SIG-M5 treated with dmso at 0.1 percent for 504 hours (cell line): ENCODE measurements around the gene NCKAP5L.
"Not testable (repeated sequence)": the region's sequence is repeated elsewhere in the genome, so short reads cannot be mapped to it uniquely, and the experiment has no call there.

ENCODE experiments used
- DNase-seq: peaks from one replicate; lab custom pipeline; 2025; ENCODE audit not compliant: unreplicated experiment; lab: John Stamatoyannopoulos, UW

Gene NCKAP5L, protein sequence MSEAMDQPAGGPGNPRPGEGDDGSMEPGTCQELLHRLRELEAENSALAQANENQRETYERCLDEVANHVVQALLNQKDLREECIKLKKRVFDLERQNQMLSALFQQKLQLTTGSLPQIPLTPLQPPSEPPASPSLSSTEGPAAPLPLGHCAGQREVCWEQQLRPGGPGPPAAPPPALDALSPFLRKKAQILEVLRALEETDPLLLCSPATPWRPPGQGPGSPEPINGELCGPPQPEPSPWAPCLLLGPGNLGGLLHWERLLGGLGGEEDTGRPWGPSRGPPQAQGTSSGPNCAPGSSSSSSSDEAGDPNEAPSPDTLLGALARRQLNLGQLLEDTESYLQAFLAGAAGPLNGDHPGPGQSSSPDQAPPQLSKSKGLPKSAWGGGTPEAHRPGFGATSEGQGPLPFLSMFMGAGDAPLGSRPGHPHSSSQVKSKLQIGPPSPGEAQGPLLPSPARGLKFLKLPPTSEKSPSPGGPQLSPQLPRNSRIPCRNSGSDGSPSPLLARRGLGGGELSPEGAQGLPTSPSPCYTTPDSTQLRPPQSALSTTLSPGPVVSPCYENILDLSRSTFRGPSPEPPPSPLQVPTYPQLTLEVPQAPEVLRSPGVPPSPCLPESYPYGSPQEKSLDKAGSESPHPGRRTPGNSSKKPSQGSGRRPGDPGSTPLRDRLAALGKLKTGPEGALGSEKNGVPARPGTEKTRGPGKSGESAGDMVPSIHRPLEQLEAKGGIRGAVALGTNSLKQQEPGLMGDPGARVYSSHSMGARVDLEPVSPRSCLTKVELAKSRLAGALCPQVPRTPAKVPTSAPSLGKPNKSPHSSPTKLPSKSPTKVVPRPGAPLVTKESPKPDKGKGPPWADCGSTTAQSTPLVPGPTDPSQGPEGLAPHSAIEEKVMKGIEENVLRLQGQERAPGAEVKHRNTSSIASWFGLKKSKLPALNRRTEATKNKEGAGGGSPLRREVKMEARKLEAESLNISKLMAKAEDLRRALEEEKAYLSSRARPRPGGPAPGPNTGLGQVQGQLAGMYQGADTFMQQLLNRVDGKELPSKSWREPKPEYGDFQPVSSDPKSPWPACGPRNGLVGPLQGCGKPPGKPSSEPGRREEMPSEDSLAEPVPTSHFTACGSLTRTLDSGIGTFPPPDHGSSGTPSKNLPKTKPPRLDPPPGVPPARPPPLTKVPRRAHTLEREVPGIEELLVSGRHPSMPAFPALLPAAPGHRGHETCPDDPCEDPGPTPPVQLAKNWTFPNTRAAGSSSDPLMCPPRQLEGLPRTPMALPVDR (N-terminal part only)

DNA sequence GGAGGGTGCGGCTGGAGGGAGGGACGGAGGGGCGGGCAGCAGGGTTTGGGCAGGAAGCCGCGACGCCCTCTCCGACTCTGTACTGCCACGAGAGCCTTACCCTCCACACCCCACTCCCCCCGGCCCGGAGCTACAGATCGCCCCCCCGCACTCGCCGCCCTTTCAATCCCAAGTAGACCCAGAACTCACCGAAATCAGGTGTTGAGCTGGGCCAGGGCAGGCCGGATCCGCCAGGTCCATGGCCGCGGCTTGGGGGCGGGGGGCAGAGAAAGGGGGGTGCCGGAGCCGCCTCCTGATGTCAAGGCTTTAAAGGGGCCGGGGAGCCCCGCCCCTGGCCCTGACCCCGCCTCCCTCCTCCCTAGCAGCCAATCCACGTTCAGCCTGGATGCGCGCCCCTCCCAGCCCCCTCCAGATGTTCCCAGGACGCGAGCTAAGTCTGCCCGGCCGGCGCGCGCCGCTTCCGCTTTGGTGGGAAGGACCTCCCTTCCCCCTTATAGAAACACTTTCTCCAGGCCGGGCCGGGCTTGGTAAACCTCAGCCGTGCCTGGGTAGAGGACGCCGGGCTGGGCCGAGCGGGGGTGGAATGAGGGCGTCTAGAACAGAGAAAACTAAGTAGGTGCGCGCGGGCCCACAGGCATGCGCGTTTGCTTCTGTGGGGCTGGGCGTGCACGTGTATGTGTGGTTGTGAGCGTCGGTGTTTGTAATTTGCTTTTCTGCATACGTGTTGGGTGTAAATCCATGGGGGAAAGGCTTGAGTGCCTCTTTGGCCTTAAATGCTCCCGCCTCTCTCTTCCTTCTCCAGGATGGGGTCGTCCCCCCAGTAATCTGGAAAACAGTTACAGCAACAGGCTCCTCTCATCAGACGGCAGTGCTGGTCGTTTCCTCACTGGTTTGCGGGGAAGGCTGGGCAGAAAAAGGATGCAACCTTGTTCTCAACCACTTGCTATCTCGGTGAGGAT lies at the start of gene NCKAP5L:
TSS of gene NCKAP5L (minus strand) at position 281 of the 959 bp plus-strand sequence. CDS start 24,369 bp downstream, outside the sequence.
- peak; percentile 96 for DNase-seq

DNA sequence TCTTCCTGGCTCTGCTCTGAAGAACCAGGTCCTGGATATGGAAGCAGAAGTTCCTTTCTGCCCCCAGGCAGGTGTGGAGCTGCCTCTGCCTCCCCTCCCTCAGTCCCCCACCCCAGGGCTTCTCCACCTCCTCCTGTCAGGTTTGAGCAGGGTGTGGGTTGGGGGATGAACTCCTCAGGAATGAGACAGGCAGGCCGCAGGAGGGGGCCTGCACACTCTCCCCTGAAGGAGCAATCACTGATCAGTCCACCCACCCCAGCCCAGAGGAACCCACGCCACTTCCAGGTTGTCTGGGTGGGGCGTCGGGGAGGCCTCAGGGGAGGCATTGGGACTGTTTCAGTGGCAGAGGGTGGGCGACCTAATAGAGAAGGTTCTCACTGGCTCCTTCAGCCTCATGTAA lies 48.9 kb upstream of the NCKAP5L start:
- DNase-seq = no peak

GRCh38 chr12:49876070-49876469 lies 47.9 kb upstream of the NCKAP5L start:
- DNase-seq = no peak

- no peak for DNase-seq
Observed at GRCh38 chr12:49875115-49875720, 47.0 kb upstream of the NCKAP5L start.

GRCh38 chr12:49874142-49874897 lies 46.1 kb upstream of the NCKAP5L start:
- no peak for DNase-seq

- no peak for DNase-seq
Observed at GRCh38 chr12:49873361-49873934, 45.2 kb upstream of the NCKAP5L start.

- no peak for DNase-seq
Observed at GRCh38 chr12:49872781-49873181, 44.6 kb upstream of the NCKAP5L start.

GRCh38 chr12:49872381-49872780 lies 44.2 kb upstream of the NCKAP5L start:
- no peak for DNase-seq

DNA sequence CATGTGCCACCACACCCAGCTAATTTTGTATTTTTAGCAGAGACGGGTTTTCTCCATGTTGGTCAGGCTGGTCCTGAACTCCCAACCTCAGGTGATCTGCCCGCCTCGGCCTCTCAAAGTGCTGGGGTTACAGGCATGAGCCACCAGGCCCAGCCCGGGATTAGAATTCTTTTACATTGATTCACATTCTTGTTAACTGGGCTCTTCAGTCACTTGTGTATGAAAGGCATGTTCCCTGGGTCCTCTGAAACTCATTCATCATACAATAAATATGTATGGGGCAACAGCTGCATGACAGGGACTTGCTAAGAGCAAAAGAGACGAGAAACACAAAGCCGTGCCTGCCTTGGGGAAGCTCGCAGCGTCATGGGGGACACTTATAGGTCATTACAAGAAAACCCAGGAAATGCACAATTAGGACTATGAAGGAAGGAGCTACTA lies 43.6 kb upstream of the NCKAP5L start:
- not testable (repeated sequence) for DNase-seq

GRCh38 chr12:49871263-49871561 lies 43.0 kb upstream of the NCKAP5L start:
- no peak for DNase-seq

GRCh38 chr12:49870501-49871262 lies 42.5 kb upstream of the NCKAP5L start:
- DNase-seq = no peak

DNA sequence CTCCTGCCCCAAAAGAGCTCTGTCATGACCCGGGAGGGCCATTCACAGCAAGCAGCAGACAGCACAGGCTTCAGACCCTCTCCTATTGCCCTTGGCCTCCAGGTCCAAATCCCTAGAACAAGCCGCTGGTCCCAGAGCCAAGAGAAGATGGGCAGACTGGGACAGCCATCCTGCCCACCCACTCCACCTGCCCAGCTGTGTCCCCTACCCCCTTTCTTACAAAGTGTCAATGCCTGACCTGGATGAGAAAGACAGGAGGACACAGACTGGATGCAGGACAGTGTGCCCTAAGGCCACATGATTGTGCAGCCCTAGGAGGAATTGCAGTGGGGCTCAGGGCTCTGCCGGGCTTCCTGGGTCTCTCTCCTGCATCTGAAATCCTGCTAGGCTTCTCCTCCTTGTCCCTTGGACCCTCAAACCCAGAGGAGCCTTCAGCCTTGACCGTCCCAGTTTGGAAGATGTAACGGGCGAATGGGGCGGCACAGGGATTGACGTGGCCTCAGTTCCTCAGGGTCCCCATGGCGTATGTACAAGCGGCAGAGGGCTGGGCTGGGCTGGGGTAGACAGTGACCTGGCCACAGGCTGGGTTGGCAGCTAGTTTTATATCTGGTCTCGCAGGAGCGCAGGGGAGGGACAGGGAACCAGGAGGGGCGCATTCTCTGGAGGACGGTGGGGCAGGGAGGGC lies 41.7 kb upstream of the NCKAP5L start:
- DNase-seq = no peak

GRCh38 chr12:49868952-49869815 lies 41.0 kb upstream of the NCKAP5L start:
- DNase-seq = peak; percentile 13

- no peak for DNase-seq
Observed at GRCh38 chr12:49868449-49868848, 40.2 kb upstream of the NCKAP5L start.

- DNase-seq = no peak
Observed at GRCh38 chr12:49867570-49868341, 39.5 kb upstream of the NCKAP5L start.
